Activated naive CD4-positive, alpha-beta T cell treated with anti-CD3 and anti-CD28 coated beads, Interleukin-2, amount 50 U/mL, for 24 hours (primary cell): ENCODE results near the gene AGBL1.
A peak's percentile ranks its signal among the peaks of the same experiment; 100 is the strongest.

Source experiments
- H3K27ac Mint-ChIP-seq: one replicate; pipeline ENCODE4 v1.8.0; 2021; ENCODE audit warnings: mild to moderate bottlenecking, mixed read lengths
- H3K27me3 Mint-ChIP-seq: one replicate; pipeline ENCODE4 v1.8.0; 2021; ENCODE audit warnings: mixed read lengths
- H3K36me3 Mint-ChIP-seq: one replicate; pipeline ENCODE4 v1.8.0; 2021; ENCODE audit warnings: mixed read lengths
- H3K4me1 Mint-ChIP-seq: one replicate; pipeline ENCODE4 v1.8.0; 2021; ENCODE audit warnings: mixed read lengths
- H3K4me3 Mint-ChIP-seq: one replicate; pipeline ENCODE4 v1.8.0; 2021; ENCODE audit warnings: mild to moderate bottlenecking, mixed read lengths
- H3K9me3 Mint-ChIP-seq: one replicate; pipeline ENCODE4 v1.8.0; 2021; ENCODE audit warnings: mixed read lengths

The AGBL1 gene

DNA sequence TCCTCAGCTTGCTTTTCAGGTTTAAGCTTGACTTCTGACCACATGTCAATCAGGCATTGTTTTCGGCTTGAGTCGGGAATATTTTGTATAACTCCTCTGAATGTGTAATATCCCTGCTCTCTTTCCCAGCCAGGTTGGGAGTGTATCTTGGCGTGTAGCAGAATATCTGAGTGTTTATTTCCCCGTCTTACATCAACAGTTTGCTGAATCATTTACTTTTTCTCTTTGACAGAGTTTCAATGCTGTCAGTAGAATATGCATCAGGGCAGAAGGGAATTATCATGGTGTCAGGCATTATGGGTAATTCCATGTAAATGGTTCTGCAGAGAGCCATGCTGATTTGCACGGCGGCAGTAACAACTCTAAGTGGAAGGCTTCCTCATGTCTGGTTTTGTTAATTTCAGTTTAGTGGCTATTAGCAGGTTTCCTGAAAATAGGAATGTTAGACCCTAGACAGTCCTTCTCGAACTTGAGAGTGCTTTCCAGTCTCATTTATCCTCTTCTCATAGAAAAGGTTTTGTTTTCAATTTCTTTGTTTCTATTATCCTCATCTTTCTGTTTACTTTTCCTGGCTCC is 566.3 kb downstream of the AGBL1 start:
- no peaks in the 10 kb centered on the region for H3K9me3 Mint-ChIP-seq
- H3K27me3 Mint-ChIP-seq: no peaks in the 10 kb centered on the region
- H3K4me1 Mint-ChIP-seq: peaks cover 14% of the 10 kb centered on the region
- no peak overlapping the region for H3K27ac Mint-ChIP-seq
- H3K36me3 Mint-ChIP-seq: no peaks in the 10 kb centered on the region
- no peak overlapping the region for H3K4me3 Mint-ChIP-seq

DNA sequence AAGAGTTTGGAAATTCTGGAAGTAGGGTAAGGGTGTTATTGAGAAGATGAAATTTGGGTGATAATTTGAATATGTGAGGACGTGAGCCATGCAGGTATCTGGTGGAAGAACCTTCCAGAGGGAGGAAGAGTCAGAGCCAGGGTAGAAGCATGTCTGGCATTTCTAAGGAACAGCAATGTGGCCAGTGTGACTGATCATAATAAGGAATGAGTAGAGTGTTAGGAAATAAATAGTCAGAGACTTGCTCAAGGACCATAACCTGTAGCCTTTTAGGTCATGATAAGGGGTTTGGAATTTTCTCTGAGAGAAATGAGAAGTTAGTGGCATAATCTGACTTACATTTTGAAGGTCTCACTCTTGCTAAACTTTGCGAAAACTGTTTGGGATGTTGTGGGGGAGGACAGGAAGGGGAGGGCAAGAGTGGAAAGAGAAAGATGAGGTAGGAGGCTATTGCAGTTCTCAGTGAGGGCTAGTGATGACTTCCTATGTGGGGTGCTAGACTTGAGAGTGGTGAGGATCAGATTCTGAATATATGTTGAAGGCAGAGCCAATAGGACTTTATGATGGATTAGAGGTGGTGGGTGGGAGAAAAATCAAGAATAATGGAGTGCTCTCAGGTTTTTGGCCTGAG is 568.3 kb downstream of the AGBL1 start:
- Mint-ChIP-seq H3K4me3 (no peak overlapping the region), H3K27me3 (no peaks in the 10 kb centered on the region), H3K36me3 (no peaks in the 10 kb centered on the region), H3K27ac (no peak overlapping the region), H3K9me3 (no peaks in the 10 kb centered on the region), H3K4me1 (peaks cover 33% of the 10 kb centered on the region)

DNA sequence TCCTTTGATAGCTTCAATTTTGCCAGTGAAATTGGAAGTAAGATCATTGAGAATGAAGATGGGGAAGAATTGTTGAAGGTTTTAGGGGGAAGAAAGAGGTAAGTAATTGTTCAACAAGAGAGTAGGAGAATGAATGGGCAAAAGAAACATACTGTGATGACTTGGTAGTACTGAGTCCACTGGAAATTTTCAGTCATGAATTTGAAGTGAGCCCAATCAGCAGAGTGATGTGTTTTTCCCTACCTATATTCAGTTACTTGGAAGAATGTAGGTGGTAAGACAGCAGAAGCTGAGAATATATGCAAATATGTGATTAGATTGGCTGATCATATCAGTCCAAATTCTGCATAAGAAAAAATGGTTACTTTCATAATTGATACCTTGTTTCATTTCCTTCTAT is 569.6 kb downstream of the AGBL1 start:
- peaks cover 46% of the 10 kb centered on the region for H3K4me1 Mint-ChIP-seq
- no peak overlapping the region for H3K27ac Mint-ChIP-seq
- no peaks in the 10 kb centered on the region for H3K36me3 Mint-ChIP-seq
- no peaks in the 10 kb centered on the region for H3K27me3 Mint-ChIP-seq
- H3K4me3 Mint-ChIP-seq: no peak overlapping the region
- H3K9me3 Mint-ChIP-seq: no peaks in the 10 kb centered on the region

DNA sequence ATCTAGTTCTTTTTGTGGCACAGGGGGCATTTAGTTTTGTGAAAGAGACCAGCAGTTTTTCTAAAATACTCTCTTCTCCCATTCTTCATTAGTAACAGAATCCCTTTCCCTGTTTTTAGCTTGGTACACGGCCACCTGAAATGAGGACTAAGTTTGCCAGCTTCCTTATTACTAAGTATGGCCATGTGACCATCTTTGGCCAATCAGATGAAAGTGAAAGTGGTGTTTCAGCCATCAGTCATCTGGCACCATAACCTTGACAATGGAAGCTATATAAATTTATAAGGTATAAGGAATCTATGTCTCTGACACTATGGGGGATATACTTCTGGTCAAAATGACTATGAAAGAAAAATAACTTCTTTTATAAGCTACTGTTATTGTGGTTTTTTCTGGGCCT is 570.4 kb downstream of the AGBL1 start:
- no peaks in the 10 kb centered on the region for H3K9me3 Mint-ChIP-seq
- H3K27ac Mint-ChIP-seq: peak overlapping the region; percentile 67
- H3K4me3 Mint-ChIP-seq: no peak overlapping the region
- no peaks in the 10 kb centered on the region for H3K27me3 Mint-ChIP-seq
- no peaks in the 10 kb centered on the region for H3K36me3 Mint-ChIP-seq
- peaks cover 54% of the 10 kb centered on the region for H3K4me1 Mint-ChIP-seq

DNA sequence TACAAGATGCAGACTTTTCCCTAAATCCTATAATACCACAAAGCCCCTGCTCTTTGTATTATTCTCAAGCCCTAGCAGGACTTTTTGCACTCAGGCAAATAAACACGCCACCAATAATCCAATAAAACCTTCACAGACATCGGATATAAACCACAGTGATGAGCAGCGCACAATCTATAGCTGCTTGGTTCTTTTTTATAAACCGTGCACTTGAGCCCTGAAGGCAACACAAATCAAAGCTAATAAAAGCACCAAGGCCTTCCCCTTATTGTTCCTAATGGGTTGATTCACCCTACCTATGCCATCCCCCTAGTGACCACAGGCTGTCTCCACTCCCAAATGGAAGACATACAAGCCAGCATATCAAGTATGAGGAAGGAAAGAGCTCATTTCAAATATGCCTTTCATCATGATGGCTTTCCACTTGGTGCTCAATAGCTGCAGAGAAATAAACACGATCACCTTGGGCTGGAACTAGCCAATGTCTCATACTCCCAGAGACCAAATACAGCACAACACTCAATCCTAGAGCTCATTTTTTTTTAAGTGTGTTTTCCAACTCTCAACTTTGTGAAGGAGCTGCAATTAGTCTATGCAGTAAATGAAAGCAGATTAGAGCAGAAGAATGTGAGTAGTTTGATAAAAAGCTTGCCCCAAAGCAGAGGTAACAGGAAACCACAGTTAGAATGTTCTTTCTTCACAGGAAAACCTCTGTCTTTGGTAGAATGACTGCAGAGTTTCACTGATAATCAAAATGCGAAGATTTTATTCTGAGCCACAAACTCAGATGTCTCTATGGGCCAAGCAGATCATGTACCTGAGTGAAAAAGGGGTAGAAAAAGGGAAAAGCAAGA is 573.9 kb downstream of the AGBL1 start:
- no peaks in the 10 kb centered on the region for H3K27me3 Mint-ChIP-seq
- H3K4me3 Mint-ChIP-seq: peak overlapping the region; percentile 68
- no peaks in the 10 kb centered on the region for H3K36me3 Mint-ChIP-seq
- peak overlapping the region; percentile 89 for H3K27ac Mint-ChIP-seq
- H3K4me1 Mint-ChIP-seq: peaks cover 74% of the 10 kb centered on the region
- no peaks in the 10 kb centered on the region for H3K9me3 Mint-ChIP-seq

DNA sequence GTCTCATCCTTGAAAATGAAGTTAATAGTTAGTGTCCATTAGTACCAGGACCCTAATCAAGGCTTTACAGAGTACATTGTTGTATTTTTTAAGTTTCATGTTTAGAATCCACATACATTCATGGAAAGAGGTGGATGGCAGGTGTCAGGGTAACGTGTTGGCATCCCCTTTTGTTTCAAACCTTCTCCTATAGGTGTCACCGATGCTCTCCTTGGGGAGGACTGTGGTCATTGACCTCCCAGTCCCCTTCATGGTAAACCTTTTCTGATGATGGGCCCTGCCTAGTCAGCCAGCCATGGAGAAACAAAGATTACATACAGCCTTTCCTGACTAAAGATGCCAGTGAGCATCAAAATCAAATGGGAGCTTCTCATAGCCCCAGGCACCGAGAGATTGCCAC is 574.8 kb downstream of the AGBL1 start:
- H3K27ac Mint-ChIP-seq: no peak overlapping the region
- H3K9me3 Mint-ChIP-seq: no peaks in the 10 kb centered on the region
- no peaks in the 10 kb centered on the region for H3K36me3 Mint-ChIP-seq
- no peaks in the 10 kb centered on the region for H3K27me3 Mint-ChIP-seq
- peaks cover 74% of the 10 kb centered on the region for H3K4me1 Mint-ChIP-seq
- H3K4me3 Mint-ChIP-seq: no peak overlapping the region

DNA sequence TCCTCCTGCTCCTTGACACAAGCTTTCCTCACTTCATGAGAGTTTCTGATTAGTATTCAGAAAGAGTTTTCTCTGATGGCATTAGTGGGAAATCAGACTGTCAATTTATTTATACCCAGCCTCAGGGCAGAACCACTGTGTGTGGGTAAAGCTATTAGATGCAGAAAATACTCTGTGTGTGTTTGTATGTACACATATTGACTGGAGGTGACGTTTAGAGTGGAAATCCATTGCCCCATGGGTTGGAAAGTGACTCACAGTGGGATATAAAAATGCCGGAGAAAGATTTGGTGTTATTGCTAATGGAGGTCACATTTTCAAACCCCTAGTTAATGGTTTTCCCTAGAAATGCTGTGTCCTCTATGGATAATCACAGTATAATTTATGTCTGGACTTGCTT is 577.6 kb downstream of the AGBL1 start:
- H3K27me3 Mint-ChIP-seq: no peaks in the 10 kb centered on the region
- H3K4me3 Mint-ChIP-seq: no peak overlapping the region
- no peak overlapping the region for H3K27ac Mint-ChIP-seq
- H3K36me3 Mint-ChIP-seq: no peaks in the 10 kb centered on the region
- no peaks in the 10 kb centered on the region for H3K9me3 Mint-ChIP-seq
- H3K4me1 Mint-ChIP-seq: peaks cover 49% of the 10 kb centered on the region

DNA sequence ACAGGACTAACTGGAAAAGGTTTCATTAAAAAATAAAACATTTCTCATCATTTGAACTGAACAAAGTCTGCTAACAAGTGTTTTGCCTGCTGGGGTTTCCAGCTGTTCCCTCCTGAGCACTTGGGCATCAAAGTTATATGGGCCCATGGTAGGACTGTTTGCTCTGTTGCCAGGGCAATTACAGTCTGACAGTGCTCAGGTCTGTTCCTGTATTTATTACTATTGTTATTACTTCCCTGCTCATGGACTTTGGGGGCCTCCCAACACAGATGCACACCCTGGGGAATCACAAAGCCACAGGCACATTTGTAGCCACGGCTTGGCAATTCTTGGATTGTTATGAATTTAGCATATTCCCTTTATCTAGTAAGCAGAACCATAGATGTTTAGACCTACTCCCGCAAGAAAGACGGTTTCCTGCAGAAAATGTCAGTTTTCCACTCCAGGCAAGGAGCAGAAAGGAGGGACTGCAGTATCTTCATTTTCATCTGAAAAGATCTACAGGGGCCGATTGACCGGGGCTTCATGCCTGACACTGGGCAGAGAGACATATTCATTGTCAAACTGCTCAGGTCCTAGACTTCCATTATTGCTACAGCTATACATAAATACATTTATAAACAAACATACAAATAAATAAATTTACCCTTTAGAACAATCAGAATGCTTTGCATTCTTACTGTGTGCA is 580.2 kb downstream of the AGBL1 start:
- Mint-ChIP-seq H3K27me3 (no peaks in the 10 kb centered on the region), H3K4me3 (no peak overlapping the region), H3K9me3 (no peaks in the 10 kb centered on the region), H3K36me3 (no peaks in the 10 kb centered on the region), H3K27ac (no peak overlapping the region), H3K4me1 (peaks cover 38% of the 10 kb centered on the region)

DNA sequence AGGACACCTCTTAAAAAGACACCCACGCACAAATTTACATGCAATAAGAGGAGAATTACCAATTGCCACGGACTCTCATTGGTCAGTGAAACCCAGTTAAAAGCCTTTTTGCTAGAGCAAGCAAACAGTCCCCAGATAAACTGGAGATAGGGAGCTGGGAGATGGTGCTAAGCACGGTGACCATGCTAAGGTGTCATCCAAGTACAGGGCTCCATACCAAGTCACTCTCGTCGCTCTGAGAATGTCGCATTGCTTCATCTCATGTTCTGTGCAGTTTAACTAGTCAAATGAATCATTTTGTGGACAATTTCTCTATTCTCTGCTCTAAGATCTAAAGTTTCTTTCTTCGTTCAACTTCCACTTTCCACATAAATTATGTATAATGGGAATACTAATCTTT is 581.9 kb downstream of the AGBL1 start:
- Mint-ChIP-seq H3K9me3 (no peaks in the 10 kb centered on the region), H3K4me3 (no peak overlapping the region)

DNA sequence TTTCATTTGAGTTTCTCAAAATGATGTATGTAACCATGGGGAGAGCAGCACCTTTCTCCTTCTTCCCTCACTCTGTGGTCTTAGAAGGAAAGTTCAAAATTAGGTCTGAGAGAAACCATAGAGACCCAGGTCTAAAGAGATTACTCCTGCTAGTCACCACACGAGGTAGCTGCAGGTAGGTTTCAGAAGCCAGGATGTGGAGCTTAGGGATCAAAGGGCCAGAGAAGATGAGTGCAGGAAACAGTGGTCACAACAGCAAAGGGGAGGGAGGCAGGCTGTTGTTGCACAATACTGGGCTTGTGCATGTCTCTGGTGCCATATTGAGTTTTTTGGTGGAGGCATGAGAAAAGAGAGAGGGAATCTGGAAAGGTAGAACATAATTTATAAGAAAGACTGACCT is 583.6 kb downstream of the AGBL1 start:
- Mint-ChIP-seq H3K27me3 (no peaks in the 10 kb centered on the region), H3K4me3 (no peak overlapping the region), H3K4me1 (peaks cover 16% of the 10 kb centered on the region), H3K36me3 (no peaks in the 10 kb centered on the region), H3K9me3 (no peaks in the 10 kb centered on the region), H3K27ac (no peak overlapping the region)

More for the DNA sequence above, 581.9 kb downstream of the AGBL1 start:
- Mint-ChIP-seq H3K36me3 (no peaks in the 10 kb centered on the region), H3K27me3 (no peaks in the 10 kb centered on the region), H3K4me1 (peaks cover 22% of the 10 kb centered on the region), H3K27ac (no peak overlapping the region)

DNA sequence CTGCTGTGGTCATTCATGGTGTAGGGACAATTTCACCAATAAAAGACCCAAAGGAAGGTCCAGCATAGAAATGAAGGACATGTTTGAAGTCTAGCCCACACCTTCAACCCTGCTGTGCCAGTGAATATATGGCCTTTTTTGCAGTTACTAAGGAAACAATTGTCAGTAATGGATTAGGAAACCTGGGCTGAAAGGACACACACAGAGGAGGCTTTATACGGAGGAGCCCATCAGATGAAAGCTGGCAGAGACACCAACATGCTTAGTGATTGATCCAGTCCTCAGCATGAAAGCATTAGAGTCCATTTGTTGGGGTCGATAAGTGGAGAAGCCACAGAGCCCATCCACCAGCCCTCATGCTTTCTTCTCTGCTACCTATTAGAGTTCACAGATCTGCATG is 584.3 kb downstream of the AGBL1 start:
- H3K36me3 Mint-ChIP-seq: no peaks in the 10 kb centered on the region
- no peaks in the 10 kb centered on the region for H3K27me3 Mint-ChIP-seq
- H3K4me3 Mint-ChIP-seq: no peak overlapping the region

DNA sequence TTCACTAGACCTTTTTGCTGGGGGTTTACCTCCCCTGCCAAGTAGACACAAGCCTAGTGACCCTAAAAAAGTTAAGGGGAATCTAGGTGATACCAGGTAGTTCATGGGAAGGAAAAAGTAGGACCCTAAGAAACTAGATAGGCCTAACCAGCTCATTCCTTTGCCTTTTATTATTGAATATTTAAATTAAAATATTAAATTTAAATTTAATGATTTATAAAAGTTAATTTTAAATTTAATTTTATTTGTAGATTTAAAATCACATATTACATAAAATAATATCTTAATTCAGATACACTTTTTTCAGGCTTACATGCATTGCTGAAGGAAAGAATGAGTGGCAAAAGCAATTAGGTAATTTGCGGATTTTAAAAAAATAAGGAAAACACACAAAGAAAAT is 584.9 kb downstream of the AGBL1 start:
- H3K36me3 Mint-ChIP-seq: no peaks in the 10 kb centered on the region
- no peak overlapping the region for H3K27ac Mint-ChIP-seq
- H3K27me3 Mint-ChIP-seq: no peaks in the 10 kb centered on the region
- H3K9me3 Mint-ChIP-seq: no peaks in the 10 kb centered on the region
- no peak overlapping the region for H3K4me3 Mint-ChIP-seq
- H3K4me1 Mint-ChIP-seq: peaks cover 16% of the 10 kb centered on the region

More for the DNA sequence above, 584.3 kb downstream of the AGBL1 start:
- no peaks in the 10 kb centered on the region for H3K9me3 Mint-ChIP-seq
- peaks cover 16% of the 10 kb centered on the region for H3K4me1 Mint-ChIP-seq
- no peak overlapping the region for H3K27ac Mint-ChIP-seq

DNA sequence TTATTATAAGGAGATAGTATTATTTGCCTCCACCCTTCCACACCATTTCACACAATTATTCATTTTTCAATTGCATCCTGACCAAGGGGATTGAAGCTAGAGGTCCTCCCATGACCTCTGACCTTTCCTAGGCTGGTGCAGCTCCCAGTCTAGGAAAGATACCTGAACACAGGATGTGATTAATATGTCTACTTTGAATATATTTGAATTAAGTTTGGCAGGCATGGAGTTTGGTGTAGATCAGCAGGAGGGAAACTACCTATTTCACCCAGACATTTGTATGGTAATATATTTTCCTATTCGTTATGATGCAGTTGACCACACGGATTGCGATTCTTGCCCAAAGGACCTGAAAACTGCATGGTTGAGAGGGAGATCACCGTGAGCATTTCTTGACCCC is 596.3 kb downstream of the AGBL1 start:
- no peaks in the 10 kb centered on the region for H3K4me1 Mint-ChIP-seq
- no peak overlapping the region for H3K27ac Mint-ChIP-seq
- H3K9me3 Mint-ChIP-seq: no peaks in the 10 kb centered on the region
- H3K4me3 Mint-ChIP-seq: no peak overlapping the region
- no peaks in the 10 kb centered on the region for H3K36me3 Mint-ChIP-seq
- H3K27me3 Mint-ChIP-seq: no peaks in the 10 kb centered on the region

DNA sequence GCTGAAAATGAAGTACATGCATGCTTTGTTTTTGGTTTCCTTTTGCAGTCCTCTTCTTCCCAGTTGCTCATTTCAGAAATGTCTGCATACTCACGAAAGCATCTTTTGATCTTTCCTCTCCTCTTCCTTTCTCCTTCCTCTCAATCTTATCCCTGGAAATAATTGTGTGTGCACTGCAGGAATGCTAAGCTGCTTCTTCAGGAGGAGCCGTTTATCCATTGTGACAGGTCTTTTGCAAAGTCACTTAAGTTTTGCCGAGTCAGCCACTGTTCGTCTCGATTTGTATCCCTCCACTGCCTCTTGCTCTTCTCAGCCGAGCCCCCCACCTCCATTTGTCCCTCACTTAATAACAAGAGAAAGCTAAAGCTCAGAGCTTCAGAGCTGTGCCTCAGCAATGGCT is 597.6 kb downstream of the AGBL1 start:
- Mint-ChIP-seq H3K27me3 (no peaks in the 10 kb centered on the region), H3K9me3 (no peaks in the 10 kb centered on the region), H3K36me3 (no peaks in the 10 kb centered on the region), H3K27ac (no peak overlapping the region), H3K4me3 (no peak overlapping the region), H3K4me1 (no peaks in the 10 kb centered on the region)

DNA sequence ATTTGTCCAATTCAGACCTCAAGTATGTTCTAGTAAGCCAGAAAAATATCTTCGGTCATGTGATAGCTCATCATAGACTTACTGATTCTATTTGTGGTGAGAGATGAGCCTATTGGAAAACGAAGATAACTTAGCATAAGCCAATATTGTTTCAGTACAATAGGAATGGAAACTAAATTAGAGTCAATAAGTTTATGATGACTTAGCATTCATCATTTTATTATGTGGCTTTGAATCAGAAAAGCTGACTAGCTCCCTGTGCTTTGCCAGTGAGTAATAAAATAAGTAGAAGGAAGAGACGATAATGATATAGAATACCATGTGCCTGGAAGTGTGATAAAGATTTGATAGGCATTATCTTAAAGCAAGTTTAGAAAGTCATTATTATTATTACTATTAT is 605.6 kb downstream of the AGBL1 start:
- Mint-ChIP-seq H3K4me1 (no peaks in the 10 kb centered on the region), H3K27ac (no peak overlapping the region), H3K9me3 (no peaks in the 10 kb centered on the region), H3K4me3 (no peak overlapping the region), H3K27me3 (no peaks in the 10 kb centered on the region), H3K36me3 (no peaks in the 10 kb centered on the region)

DNA sequence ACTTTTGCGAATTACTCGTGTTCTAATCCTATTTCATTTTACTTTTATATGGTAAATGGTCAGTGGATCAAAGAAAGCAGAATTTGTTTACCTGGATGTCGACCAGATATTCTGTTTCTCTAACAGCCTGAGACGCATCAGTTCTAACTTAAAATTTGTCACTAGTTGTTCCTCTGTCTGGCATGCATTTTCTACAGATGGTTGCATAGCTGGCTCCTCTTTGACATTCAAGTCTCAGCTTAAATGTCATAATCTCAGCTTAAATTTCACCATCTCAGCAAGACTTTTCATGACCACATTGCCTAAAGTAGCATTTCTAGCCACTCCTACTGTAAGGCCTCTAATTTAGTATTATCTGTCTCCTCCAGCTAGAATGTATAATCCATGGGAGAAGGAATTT is 609.3 kb downstream of the AGBL1 start:
- Mint-ChIP-seq H3K4me3 (no peak overlapping the region), H3K27ac (no peak overlapping the region), H3K9me3 (no peaks in the 10 kb centered on the region), H3K36me3 (no peaks in the 10 kb centered on the region), H3K4me1 (no peaks in the 10 kb centered on the region), H3K27me3 (no peaks in the 10 kb centered on the region)
